ENCODE data around the gene GPR183. TPM values are rescaled to one million over a fixed set of nuclear protein-coding genes. Genes with fewer than 3 reads are reported as not detected.

GPR183 gene
- total and polyA plus RNA-seq, 2 donors (not counting 1 experiment from before 2014, with no cell fraction given): 0.27 TPM; not detected in 1

DNA sequence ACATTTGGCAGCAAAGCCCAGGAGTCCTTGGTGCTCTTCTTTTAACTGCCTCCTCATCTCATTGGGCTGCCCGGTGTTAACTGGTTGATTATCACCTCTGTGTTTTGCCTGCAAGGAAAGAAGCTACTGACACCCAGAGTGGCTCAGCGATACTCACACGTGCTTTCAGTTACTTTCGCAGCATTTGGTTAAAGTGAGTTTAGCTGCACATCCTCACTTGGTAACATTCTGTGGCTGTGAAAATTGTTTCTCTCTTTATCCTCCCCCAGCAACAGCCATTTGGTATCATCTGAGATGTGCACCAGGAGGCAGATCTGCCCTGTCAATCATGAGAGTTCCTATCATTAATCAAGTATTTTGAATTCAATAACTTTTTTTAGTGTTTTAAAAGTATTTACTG is 44.6 kb upstream of the GPR183 start:
- Histone ChIP-seq H3K27ac (ENCODE audit: insufficient read depth, low read length) (no peak overlapping the region), H3K27me3 (ENCODE audit: control insufficient read depth, insufficient read depth, low read length) (no peaks in the 10 kb centered on the region), H3K9me3 (ENCODE audit: control insufficient read depth, insufficient read depth, low read depth, low read length) (no peaks in the 10 kb centered on the region), H4K20me1 (ENCODE audit: control insufficient read depth, extremely low read depth, insufficient read depth, low read length) (no peaks in the 10 kb centered on the region), H3K9ac (ENCODE audit: insufficient read depth, low read length) (no peak overlapping the region), H3K36me3 (ENCODE audit: control insufficient read depth, insufficient read depth, low read length) (no peaks in the 10 kb centered on the region), H3K4me2 (ENCODE audit: extremely low read depth, insufficient read depth, low read length) (no peak overlapping the region), H3K79me2 (ENCODE audit: control insufficient read depth, insufficient read depth, low read length) (no peaks in the 10 kb centered on the region), H2AFZ (ENCODE audit: low read length) (no peak overlapping the region), H3K4me3 (replicated peaks in 1 of 4; ENCODE audit: control extremely low read depth in 1 of 4, insufficient read depth in 1 of 4, low read depth in 3 of 4, low read length in 4 of 4) (no peak overlapping the region), H3K4me1 (ENCODE audit: control insufficient read depth, extremely low read depth, insufficient read depth, low read length) (peaks cover 3% of the 10 kb centered on the region)
- DNase-seq (ENCODE audit: low read depth in 2 of 2): no peak
- TF ChIP-seq EZH2 (IDR thresholded peaks at IDR 0.05; ENCODE audit: low read length, missing control alignments): no peak

DNA sequence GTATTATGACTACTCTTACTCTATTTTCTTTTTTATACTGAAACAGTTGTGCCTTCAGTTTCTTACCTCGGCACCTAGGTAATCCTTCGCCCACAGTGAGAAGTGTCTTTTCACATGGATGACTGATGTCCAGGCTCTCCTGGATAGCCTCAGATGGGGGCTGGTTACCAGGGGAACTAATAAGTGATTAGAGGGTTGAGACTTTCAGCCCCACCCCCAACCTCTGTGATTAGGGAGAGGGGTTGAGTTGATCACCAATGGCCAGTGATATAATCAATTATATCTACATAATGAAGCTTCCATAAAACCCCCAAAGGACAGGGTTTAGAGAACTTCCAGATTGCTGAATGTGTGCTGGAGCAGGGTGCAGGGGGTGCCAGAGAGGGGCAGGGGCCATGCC is 43.0 kb upstream of the GPR183 start:
- no peak overlapping the region for H3K27ac ChIP-seq (ENCODE audit: insufficient read depth, low read length)
- H2AFZ ChIP-seq (ENCODE audit: low read length): no peak overlapping the region
- no peaks in the 10 kb centered on the region for H3K4me1 ChIP-seq (ENCODE audit: control insufficient read depth, extremely low read depth, insufficient read depth, low read length)
- no peaks in the 10 kb centered on the region for H3K27me3 ChIP-seq (ENCODE audit: control insufficient read depth, insufficient read depth, low read length)
- no peaks in the 10 kb centered on the region for H3K79me2 ChIP-seq (ENCODE audit: control insufficient read depth, insufficient read depth, low read length)
- H4K20me1 ChIP-seq (ENCODE audit: control insufficient read depth, extremely low read depth, insufficient read depth, low read length): no peaks in the 10 kb centered on the region
- no peak overlapping the region for H3K9ac ChIP-seq (ENCODE audit: insufficient read depth, low read length)
- H3K36me3 ChIP-seq (ENCODE audit: control insufficient read depth, insufficient read depth, low read length): no peaks in the 10 kb centered on the region
- no peak overlapping the region for H3K4me3 ChIP-seq (replicated peaks in 1 of 4; ENCODE audit: control extremely low read depth in 1 of 4, insufficient read depth in 1 of 4, low read depth in 3 of 4, low read length in 4 of 4)
- H3K9me3 ChIP-seq (ENCODE audit: control insufficient read depth, insufficient read depth, low read depth, low read length): no peaks in the 10 kb centered on the region
- DNase-seq (ENCODE audit: low read depth in 2 of 2): no peak
- TF ChIP-seq, protein P1, sequence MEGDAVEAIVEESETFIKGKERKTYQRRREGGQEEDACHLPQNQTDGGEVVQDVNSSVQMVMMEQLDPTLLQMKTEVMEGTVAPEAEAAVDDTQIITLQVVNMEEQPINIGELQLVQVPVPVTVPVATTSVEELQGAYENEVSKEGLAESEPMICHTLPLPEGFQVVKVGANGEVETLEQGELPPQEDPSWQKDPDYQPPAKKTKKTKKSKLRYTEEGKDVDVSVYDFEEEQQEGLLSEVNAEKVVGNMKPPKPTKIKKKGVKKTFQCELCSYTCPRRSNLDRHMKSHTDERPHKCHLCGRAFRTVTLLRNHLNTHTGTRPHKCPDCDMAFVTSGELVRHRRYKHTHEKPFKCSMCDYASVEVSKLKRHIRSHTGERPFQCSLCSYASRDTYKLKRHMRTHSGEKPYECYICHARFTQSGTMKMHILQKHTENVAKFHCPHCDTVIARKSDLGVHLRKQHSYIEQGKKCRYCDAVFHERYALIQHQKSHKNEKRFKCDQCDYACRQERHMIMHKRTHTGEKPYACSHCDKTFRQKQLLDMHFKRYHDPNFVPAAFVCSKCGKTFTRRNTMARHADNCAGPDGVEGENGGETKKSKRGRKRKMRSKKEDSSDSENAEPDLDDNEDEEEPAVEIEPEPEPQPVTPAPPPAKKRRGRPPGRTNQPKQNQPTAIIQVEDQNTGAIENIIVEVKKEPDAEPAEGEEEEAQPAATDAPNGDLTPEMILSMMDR (conservative IDR thresholded peaks at IDR 0.05 in 1 of 2, IDR thresholded peaks at IDR 0.05 in 1 of 2; ENCODE audit: low read depth in 1 of 2, low read length in 2 of 2): no peak
- TF ChIP-seq EZH2 (IDR thresholded peaks at IDR 0.05; ENCODE audit: low read length, missing control alignments): no peak
- H3K4me2 ChIP-seq (ENCODE audit: extremely low read depth, insufficient read depth, low read length): no peak overlapping the region

DNA sequence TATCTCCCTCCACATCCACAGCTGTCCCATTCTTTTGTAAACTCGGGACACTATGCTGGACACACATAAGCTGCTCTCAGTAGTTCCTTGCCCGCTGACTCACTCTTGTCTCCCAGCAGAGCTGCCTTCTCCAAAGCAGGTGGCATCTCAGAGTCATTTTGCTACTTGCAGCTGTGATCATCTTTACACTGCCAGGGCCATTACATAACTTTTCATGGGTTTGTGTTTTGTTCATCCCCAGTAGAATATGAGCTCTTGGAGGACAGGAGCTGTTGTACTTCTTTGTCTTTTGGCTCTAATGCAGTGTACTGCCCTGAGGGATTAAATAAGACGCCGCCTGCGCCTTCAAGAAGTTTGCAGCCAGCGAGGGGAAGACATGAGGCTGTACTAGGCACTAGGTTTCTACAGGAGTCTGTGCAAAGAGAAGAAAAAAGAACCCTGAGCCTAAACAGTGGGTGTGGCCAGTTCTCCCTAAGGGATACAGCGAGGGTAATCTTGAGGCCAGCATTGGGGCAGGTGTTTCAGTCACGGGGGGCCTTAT is 40.8 kb upstream of the GPR183 start:
- no peak for TF ChIP-seq EZH2 (IDR thresholded peaks at IDR 0.05; ENCODE audit: low read length, missing control alignments)
- TF ChIP-seq, protein P1 (conservative IDR thresholded peaks at IDR 0.05 in 1 of 2, IDR thresholded peaks at IDR 0.05 in 1 of 2; ENCODE audit: low read depth in 1 of 2, low read length in 2 of 2): no peak
- Histone ChIP-seq H3K27ac (ENCODE audit: insufficient read depth, low read length) (no peak overlapping the region), H3K27me3 (ENCODE audit: control insufficient read depth, insufficient read depth, low read length) (no peaks in the 10 kb centered on the region), H3K36me3 (ENCODE audit: control insufficient read depth, insufficient read depth, low read length) (no peaks in the 10 kb centered on the region), H3K9me3 (ENCODE audit: control insufficient read depth, insufficient read depth, low read depth, low read length) (no peaks in the 10 kb centered on the region), H4K20me1 (ENCODE audit: control insufficient read depth, extremely low read depth, insufficient read depth, low read length) (no peaks in the 10 kb centered on the region), H3K4me1 (ENCODE audit: control insufficient read depth, extremely low read depth, insufficient read depth, low read length) (no peaks in the 10 kb centered on the region), H2AFZ (ENCODE audit: low read length) (no peak overlapping the region), H3K4me2 (ENCODE audit: extremely low read depth, insufficient read depth, low read length) (no peak overlapping the region), H3K79me2 (ENCODE audit: control insufficient read depth, insufficient read depth, low read length) (no peaks in the 10 kb centered on the region), H3K4me3 (replicated peaks in 1 of 4; ENCODE audit: control extremely low read depth in 1 of 4, insufficient read depth in 1 of 4, low read depth in 3 of 4, low read length in 4 of 4) (no peak overlapping the region), H3K9ac (ENCODE audit: insufficient read depth, low read length) (no peak overlapping the region)
- no peak for DNase-seq (ENCODE audit: low read depth in 2 of 2)
